ENCODE measurements around the gene DIS3L2.
"Not testable (repeated sequence)": the region's sequence is repeated elsewhere in the genome, so short reads cannot be mapped to it uniquely, and the experiment has no call there.

The DIS3L2 gene

GRCh38 chr2:232361646-232362045 lies 400.1 kb downstream of the DIS3L2 start:
- H3K4me3 ChIP-seq = no peak overlapping the region
- no peaks in the 10 kb centered on the region for H3K9me3 ChIP-seq (ENCODE audit: low read depth, low read length)
- no peaks in the 10 kb centered on the region for H3K36me3 ChIP-seq (ENCODE audit: insufficient read depth, low read length)
- no peak overlapping the region for H3K27ac ChIP-seq
- no peak for TF ChIP-seq POLR2AphosphoS5 (IDR thresholded peaks at IDR 0.05; ENCODE audit: borderline replicate concordance, low read depth, low read length)
- TF ChIP-seq FOXP2 (optimal IDR thresholded peaks at IDR 0.05; ENCODE audit: control extremely low read depth, extremely low read length, insufficient read depth) = no peak
- TF ChIP-seq EZH2 (IDR thresholded peaks at IDR 0.05) = no peak
- no peak overlapping the region for H3K9ac ChIP-seq (ENCODE audit: insufficient read length)
- no peak for DNase-seq (ENCODE audit: low read depth, low spot score)

GRCh38 chr2:232362174-232362900 lies 400.8 kb downstream of the DIS3L2 start:
- no peak overlapping the region for H3K27ac ChIP-seq
- no peaks in the 10 kb centered on the region for H3K36me3 ChIP-seq (ENCODE audit: insufficient read depth, low read length)
- H3K4me3 ChIP-seq = no peak overlapping the region
- TF ChIP-seq EZH2 (IDR thresholded peaks at IDR 0.05) (no peak), POLR2AphosphoS5 (IDR thresholded peaks at IDR 0.05; ENCODE audit: borderline replicate concordance, low read depth, low read length) (no peak), FOXP2 (optimal IDR thresholded peaks at IDR 0.05; ENCODE audit: control extremely low read depth, extremely low read length, insufficient read depth) (no peak)
- no peaks in the 10 kb centered on the region for H3K9me3 ChIP-seq (ENCODE audit: low read depth, low read length)
- H3K9ac ChIP-seq (ENCODE audit: insufficient read length) = no peak overlapping the region
- DNase-seq (ENCODE audit: low read depth, low spot score) = no peak

GRCh38 chr2:232363064-232363783 lies 401.7 kb downstream of the DIS3L2 start:
- not testable (repeated sequence) for H3K27ac ChIP-seq; H3K4me3 ChIP-seq; H3K9me3 ChIP-seq (ENCODE audit: low read depth, low read length); H3K9ac ChIP-seq (ENCODE audit: insufficient read length); H3K36me3 ChIP-seq (ENCODE audit: insufficient read depth, low read length); DNase-seq (ENCODE audit: low read depth, low spot score)

GRCh38 chr2:232363784-232364615 lies 402.5 kb downstream of the DIS3L2 start:
- Histone ChIP-seq H3K9me3 (ENCODE audit: low read depth, low read length) (no peaks in the 10 kb centered on the region), H3K4me3 (no peak overlapping the region), H3K9ac (ENCODE audit: insufficient read length) (no peak overlapping the region), H3K36me3 (ENCODE audit: insufficient read depth, low read length) (no peaks in the 10 kb centered on the region), H3K27ac (no peak overlapping the region)
- DNase-seq (ENCODE audit: low read depth, low spot score) = no peak
- TF ChIP-seq FOXP2 (optimal IDR thresholded peaks at IDR 0.05; ENCODE audit: control extremely low read depth, extremely low read length, insufficient read depth) (no peak), POLR2AphosphoS5 (IDR thresholded peaks at IDR 0.05; ENCODE audit: borderline replicate concordance, low read depth, low read length) (no peak), EZH2 (IDR thresholded peaks at IDR 0.05) (no peak)

- DNase-seq (ENCODE audit: low read depth, low spot score); H3K9ac ChIP-seq (ENCODE audit: insufficient read length); H3K36me3 ChIP-seq (ENCODE audit: insufficient read depth, low read length); H3K4me3 ChIP-seq; H3K9me3 ChIP-seq (ENCODE audit: low read depth, low read length); H3K27ac ChIP-seq: not testable (repeated sequence)
Observed at GRCh38 chr2:232364806-232365594, 403.5 kb downstream of the DIS3L2 start.

- no peak overlapping the region for H3K4me3 ChIP-seq
- H3K36me3 ChIP-seq (ENCODE audit: insufficient read depth, low read length) = no peaks in the 10 kb centered on the region
- no peak overlapping the region for H3K9ac ChIP-seq (ENCODE audit: insufficient read length)
- DNase-seq (ENCODE audit: low read depth, low spot score) = no peak
- H3K9me3 ChIP-seq (ENCODE audit: low read depth, low read length) = no peaks in the 10 kb centered on the region
- no peak overlapping the region for H3K27ac ChIP-seq
- TF ChIP-seq FOXP2 (optimal IDR thresholded peaks at IDR 0.05; ENCODE audit: control extremely low read depth, extremely low read length, insufficient read depth) (no peak), POLR2AphosphoS5 (IDR thresholded peaks at IDR 0.05; ENCODE audit: borderline replicate concordance, low read depth, low read length) (no peak), EZH2 (IDR thresholded peaks at IDR 0.05) (no peak)
Observed at GRCh38 chr2:232365621-232366321, 404.3 kb downstream of the DIS3L2 start.

- H3K4me3 ChIP-seq; DNase-seq (ENCODE audit: low read depth, low spot score); H3K36me3 ChIP-seq (ENCODE audit: insufficient read depth, low read length); H3K27ac ChIP-seq; H3K9ac ChIP-seq (ENCODE audit: insufficient read length); H3K9me3 ChIP-seq (ENCODE audit: low read depth, low read length): not testable (repeated sequence)
Observed at GRCh38 chr2:232366461-232366860, 404.9 kb downstream of the DIS3L2 start.

- DNase-seq (ENCODE audit: low read depth, low spot score) = no peak
- Histone ChIP-seq H3K4me3 (no peak overlapping the region), H3K36me3 (ENCODE audit: insufficient read depth, low read length) (no peaks in the 10 kb centered on the region), H3K9ac (ENCODE audit: insufficient read length) (no peak overlapping the region), H3K9me3 (ENCODE audit: low read depth, low read length) (no peaks in the 10 kb centered on the region), H3K27ac (no peak overlapping the region)
- TF ChIP-seq EZH2 (IDR thresholded peaks at IDR 0.05) = no peak
- no peak for TF ChIP-seq POLR2AphosphoS5 (IDR thresholded peaks at IDR 0.05; ENCODE audit: borderline replicate concordance, low read depth, low read length)
- no peak for TF ChIP-seq FOXP2 (optimal IDR thresholded peaks at IDR 0.05; ENCODE audit: control extremely low read depth, extremely low read length, insufficient read depth)
Observed at GRCh38 chr2:232367016-232367415, 405.5 kb downstream of the DIS3L2 start.
